HEK293 (cell line): Measurements from ENCODE around the gene PHACTR1.

Experiments used
- TCF7L2 ChIP-seq: IDR thresholded peaks from 2 replicates; pipeline ENCODE4 v1.6.1; 2011; ENCODE audit warnings: low read depth, mild to moderate bottlenecking, inconsistent platforms, low read length, moderate library complexity, borderline replicate concordance
- YY1 ChIP-seq: fragments of 450-650 bp; formaldehyde crosslinking; IDR thresholded peaks from 2 replicates; pipeline ENCODE4 v1.5.1; 2018; ENCODE audit warnings: missing biosample characterization, missing genetic modification characterization
- ZNF600 ChIP-seq: fragments of 450-650 bp; formaldehyde crosslinking; IDR thresholded peaks from 2 replicates; pipeline ENCODE4 v1.5.1; 2016; ENCODE audit warnings: missing biosample characterization, missing genetic modification characterization
- ZNF792 ChIP-seq: fragments of 450-650 bp; formaldehyde crosslinking; IDR thresholded peaks from 2 replicates; pipeline ENCODE4 v1.5.1; 2016; ENCODE audit warnings: missing biosample characterization, missing genetic modification characterization
- TF ChIP-seq, protein P1 (sequence below): fragments of 450-650 bp; formaldehyde crosslinking; IDR thresholded peaks from 2 replicates; pipeline ENCODE4 v1.5.0; 2017; ENCODE audit warnings: missing biosample characterization, missing genetic modification characterization, borderline replicate concordance
- TF ChIP-seq, protein P2 (sequence below): fragments of 450-650 bp; formaldehyde crosslinking; IDR thresholded peaks from 2 replicates; pipeline ENCODE4 v1.5.1; 2016; ENCODE audit warnings: missing biosample characterization, missing genetic modification characterization

DNA sequence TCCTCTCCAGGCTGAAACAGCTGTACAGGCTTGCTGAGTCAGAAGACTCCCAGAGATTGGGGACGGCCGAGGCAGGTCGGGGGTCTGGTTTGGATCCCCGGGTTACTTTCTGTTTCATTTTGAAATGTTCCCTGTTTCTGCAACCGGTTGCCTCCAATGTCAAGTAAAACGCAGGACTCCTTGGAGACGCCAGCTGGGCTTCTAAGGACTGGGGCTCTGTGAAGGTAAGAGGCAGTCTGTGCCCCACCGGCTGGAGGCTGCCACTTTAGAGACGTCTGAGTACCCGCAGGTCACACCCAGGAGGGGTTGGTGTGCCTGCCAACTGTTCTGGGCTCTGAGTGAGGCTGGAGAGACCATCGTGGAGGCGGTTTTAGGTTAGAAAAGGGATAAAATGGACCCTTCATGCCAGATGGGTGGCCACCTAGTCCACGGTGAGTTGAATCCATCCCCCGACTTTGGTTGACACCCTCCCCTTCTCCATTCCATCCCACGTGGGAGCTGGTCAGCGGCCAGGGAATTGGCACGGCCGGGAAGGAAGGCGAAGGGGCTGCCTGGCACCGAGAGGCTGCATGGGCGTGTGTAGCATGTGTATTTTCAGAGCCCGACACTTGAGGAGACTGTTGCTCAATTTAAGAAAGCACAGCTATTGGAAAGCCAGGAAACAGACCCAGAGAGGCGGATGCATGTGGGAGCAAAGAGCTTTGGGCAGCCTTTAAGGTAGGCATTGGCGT lies 240.9 kb downstream of the PHACTR1 start:
- TF ChIP-seq YY1 (tag by site-specific recombination) (no peak), ZNF600 (no peak), TCF7L2 (no peak), ZNF792 (tag by site-specific recombination) (no peak)
- TF ChIP-seq, protein P1, sequence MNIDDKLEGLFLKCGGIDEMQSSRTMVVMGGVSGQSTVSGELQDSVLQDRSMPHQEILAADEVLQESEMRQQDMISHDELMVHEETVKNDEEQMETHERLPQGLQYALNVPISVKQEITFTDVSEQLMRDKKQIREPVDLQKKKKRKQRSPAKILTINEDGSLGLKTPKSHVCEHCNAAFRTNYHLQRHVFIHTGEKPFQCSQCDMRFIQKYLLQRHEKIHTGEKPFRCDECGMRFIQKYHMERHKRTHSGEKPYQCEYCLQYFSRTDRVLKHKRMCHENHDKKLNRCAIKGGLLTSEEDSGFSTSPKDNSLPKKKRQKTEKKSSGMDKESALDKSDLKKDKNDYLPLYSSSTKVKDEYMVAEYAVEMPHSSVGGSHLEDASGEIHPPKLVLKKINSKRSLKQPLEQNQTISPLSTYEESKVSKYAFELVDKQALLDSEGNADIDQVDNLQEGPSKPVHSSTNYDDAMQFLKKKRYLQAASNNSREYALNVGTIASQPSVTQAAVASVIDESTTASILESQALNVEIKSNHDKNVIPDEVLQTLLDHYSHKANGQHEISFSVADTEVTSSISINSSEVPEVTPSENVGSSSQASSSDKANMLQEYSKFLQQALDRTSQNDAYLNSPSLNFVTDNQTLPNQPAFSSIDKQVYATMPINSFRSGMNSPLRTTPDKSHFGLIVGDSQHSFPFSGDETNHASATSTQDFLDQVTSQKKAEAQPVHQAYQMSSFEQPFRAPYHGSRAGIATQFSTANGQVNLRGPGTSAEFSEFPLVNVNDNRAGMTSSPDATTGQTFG (tag by site-specific recombination), result no peak
- TF ChIP-seq, protein P2, sequence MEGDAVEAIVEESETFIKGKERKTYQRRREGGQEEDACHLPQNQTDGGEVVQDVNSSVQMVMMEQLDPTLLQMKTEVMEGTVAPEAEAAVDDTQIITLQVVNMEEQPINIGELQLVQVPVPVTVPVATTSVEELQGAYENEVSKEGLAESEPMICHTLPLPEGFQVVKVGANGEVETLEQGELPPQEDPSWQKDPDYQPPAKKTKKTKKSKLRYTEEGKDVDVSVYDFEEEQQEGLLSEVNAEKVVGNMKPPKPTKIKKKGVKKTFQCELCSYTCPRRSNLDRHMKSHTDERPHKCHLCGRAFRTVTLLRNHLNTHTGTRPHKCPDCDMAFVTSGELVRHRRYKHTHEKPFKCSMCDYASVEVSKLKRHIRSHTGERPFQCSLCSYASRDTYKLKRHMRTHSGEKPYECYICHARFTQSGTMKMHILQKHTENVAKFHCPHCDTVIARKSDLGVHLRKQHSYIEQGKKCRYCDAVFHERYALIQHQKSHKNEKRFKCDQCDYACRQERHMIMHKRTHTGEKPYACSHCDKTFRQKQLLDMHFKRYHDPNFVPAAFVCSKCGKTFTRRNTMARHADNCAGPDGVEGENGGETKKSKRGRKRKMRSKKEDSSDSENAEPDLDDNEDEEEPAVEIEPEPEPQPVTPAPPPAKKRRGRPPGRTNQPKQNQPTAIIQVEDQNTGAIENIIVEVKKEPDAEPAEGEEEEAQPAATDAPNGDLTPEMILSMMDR (tag by site-specific recombination), result peak; percentile 52; the same call in 1 of the 2 replicates
